Neural cell (in vitro differentiated cells): ENCODE measurements around the gene TNFRSF13B.

Experiments
- EP300 ChIP-seq: fragments of 450-650 bp; conservative IDR thresholded peaks from 2 replicates; pipeline ENCODE4 v1.6.1; 2014; ENCODE audit warnings: antibody characterized with exemption, mild to moderate bottlenecking, moderate library complexity; ENCODE audit not compliant: poor library complexity, severe bottlenecking
- EZH2 ChIP-seq: fragments of 200-600, 300-800 bp; shearing (Covaris generic), sonication (generic); IDR thresholded peaks from 2 replicates; pipeline ENCODE4 v1.6.1; 2014; ENCODE audit warnings: antibody characterized with exemption, low read length, borderline replicate concordance, mild to moderate bottlenecking; ENCODE audit not compliant: insufficient read depth, poor library complexity, severe bottlenecking
- POLR2AphosphoS5 ChIP-seq: IDR thresholded peaks from 2 replicates; pipeline ENCODE4 v1.6.1; 2012
- RAD21 ChIP-seq: fragments of 450-650 bp; conservative IDR thresholded peaks from 2 replicates; pipeline ENCODE4 v1.6.1; 2014; ENCODE audit warnings: antibody characterized with exemption, mild to moderate bottlenecking, moderate library complexity
- SMC3 ChIP-seq: fragments of 450-650 bp; conservative IDR thresholded peaks from 2 replicates; pipeline ENCODE4 v1.6.1; 2014; ENCODE audit warnings: antibody characterized with exemption, mild to moderate bottlenecking, moderate library complexity; ENCODE audit not compliant: poor library complexity
- TF ChIP-seq, protein P1 (sequence below): fragments of 450-650 bp; IDR thresholded peaks from 2 replicates; pipeline ENCODE4 v1.5.1; 2014; ENCODE audit warnings: antibody characterized with exemption, mild to moderate bottlenecking, moderate library complexity; ENCODE audit not compliant: poor library complexity, severe bottlenecking
- TF ChIP-seq, protein P2 (sequence below): IDR thresholded peaks from 2 replicates; pipeline ENCODE4 v1.6.1; 2012; ENCODE audit warnings: borderline replicate concordance

DNA sequence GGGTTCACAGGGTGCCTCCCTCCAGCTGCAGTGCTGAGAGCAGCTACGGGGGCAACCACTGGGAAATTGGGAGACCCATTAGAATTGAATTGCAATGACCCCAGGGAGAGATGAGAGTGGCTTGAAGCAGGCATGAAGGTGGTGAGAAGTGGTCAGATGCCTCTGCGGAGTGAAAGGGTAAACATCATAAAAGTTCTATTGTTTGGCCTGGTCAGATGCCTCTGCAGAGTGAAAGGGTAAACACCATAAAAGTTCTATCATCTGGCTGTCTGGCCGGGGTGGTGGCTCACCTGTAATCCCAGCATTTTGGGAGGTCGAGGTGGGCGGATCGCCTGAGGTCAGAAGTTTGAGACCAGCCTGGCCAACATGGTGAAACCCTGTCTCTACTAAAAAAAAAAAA lies 53.5 kb downstream of the TNFRSF13B start:
- TF ChIP-seq, protein P1, sequence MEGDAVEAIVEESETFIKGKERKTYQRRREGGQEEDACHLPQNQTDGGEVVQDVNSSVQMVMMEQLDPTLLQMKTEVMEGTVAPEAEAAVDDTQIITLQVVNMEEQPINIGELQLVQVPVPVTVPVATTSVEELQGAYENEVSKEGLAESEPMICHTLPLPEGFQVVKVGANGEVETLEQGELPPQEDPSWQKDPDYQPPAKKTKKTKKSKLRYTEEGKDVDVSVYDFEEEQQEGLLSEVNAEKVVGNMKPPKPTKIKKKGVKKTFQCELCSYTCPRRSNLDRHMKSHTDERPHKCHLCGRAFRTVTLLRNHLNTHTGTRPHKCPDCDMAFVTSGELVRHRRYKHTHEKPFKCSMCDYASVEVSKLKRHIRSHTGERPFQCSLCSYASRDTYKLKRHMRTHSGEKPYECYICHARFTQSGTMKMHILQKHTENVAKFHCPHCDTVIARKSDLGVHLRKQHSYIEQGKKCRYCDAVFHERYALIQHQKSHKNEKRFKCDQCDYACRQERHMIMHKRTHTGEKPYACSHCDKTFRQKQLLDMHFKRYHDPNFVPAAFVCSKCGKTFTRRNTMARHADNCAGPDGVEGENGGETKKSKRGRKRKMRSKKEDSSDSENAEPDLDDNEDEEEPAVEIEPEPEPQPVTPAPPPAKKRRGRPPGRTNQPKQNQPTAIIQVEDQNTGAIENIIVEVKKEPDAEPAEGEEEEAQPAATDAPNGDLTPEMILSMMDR: no peak
- TF ChIP-seq POLR2AphosphoS5 (no peak), EP300 (no peak), EZH2 (no peak), SMC3 (no peak), RAD21 (no peak)
- TF ChIP-seq, protein P2, sequence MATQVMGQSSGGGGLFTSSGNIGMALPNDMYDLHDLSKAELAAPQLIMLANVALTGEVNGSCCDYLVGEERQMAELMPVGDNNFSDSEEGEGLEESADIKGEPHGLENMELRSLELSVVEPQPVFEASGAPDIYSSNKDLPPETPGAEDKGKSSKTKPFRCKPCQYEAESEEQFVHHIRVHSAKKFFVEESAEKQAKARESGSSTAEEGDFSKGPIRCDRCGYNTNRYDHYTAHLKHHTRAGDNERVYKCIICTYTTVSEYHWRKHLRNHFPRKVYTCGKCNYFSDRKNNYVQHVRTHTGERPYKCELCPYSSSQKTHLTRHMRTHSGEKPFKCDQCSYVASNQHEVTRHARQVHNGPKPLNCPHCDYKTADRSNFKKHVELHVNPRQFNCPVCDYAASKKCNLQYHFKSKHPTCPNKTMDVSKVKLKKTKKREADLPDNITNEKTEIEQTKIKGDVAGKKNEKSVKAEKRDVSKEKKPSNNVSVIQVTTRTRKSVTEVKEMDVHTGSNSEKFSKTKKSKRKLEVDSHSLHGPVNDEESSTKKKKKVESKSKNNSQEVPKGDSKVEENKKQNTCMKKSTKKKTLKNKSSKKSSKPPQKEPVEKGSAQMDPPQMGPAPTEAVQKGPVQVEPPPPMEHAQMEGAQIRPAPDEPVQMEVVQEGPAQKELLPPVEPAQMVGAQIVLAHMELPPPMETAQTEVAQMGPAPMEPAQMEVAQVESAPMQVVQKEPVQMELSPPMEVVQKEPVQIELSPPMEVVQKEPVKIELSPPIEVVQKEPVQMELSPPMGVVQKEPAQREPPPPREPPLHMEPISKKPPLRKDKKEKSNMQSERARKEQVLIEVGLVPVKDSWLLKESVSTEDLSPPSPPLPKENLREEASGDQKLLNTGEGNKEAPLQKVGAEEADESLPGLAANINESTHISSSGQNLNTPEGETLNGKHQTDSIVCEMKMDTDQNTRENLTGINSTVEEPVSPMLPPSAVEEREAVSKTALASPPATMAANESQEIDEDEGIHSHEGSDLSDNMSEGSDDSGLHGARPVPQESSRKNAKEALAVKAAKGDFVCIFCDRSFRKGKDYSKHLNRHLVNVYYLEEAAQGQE: no peak
